Hepatocyte (in vitro differentiated cells): ENCODE data around the gene SCFD2.

Experiments
- EZH2 ChIP-seq: fragments of 200-600 bp; sonication (generic); IDR thresholded peaks from 2 replicates; pipeline ENCODE4 v1.6.1; 2016; ENCODE audit warnings: antibody characterized with exemption, mild to moderate bottlenecking, borderline replicate concordance
- EZH2phosphoT487 ChIP-seq: fragments of 200-600 bp; sonication (generic); IDR thresholded peaks from one replicate; pipeline ENCODE4 v1.6.1; 2018; ENCODE audit warnings: antibody characterized with exemption, mild to moderate bottlenecking, low read depth, moderate library complexity; ENCODE audit not compliant: unreplicated experiment, severe bottlenecking
- TF ChIP-seq, protein P1 (sequence below): fragments of 200-600 bp; sonication (generic); IDR thresholded peaks from 2 replicates; pipeline ENCODE4 v1.5.1; 2016; ENCODE audit warnings: antibody characterized with exemption, mild to moderate bottlenecking; ENCODE audit not compliant: poor library complexity

DNA sequence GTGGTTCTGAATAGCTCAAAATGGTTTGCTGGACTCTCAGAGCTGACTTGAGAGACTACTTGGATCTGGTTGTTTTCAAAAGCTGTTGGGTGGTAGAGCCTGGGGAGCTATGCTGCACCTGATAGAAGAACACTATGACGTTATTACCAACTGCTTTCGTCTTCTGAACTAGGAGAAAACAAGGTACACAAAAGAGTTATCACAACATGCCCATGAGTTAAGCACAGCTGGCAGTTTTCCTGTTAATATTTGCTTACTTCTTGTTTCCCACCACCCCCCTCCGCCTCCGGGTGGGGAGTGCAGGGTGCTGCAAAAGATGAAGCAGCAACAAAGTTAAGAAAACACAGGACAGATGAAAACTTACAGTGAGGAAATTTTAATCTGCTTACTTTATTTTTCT lies 434.6 kb downstream of the SCFD2 start:
- TF ChIP-seq, protein P1, sequence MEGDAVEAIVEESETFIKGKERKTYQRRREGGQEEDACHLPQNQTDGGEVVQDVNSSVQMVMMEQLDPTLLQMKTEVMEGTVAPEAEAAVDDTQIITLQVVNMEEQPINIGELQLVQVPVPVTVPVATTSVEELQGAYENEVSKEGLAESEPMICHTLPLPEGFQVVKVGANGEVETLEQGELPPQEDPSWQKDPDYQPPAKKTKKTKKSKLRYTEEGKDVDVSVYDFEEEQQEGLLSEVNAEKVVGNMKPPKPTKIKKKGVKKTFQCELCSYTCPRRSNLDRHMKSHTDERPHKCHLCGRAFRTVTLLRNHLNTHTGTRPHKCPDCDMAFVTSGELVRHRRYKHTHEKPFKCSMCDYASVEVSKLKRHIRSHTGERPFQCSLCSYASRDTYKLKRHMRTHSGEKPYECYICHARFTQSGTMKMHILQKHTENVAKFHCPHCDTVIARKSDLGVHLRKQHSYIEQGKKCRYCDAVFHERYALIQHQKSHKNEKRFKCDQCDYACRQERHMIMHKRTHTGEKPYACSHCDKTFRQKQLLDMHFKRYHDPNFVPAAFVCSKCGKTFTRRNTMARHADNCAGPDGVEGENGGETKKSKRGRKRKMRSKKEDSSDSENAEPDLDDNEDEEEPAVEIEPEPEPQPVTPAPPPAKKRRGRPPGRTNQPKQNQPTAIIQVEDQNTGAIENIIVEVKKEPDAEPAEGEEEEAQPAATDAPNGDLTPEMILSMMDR: no peak
- TF ChIP-seq EZH2phosphoT487 (no peak), EZH2 (no peak)
